Trophoblast cell (in vitro differentiated cells and primary cell): Measurements from ENCODE around the gene MRPS34.

Source experiments
- DNase-seq, 2 donors: peaks; one replicate each; pipeline ENCODE4 v3.0.0-alpha.2; 2016
- H2AFZ ChIP-seq: 2 replicates; pipeline ENCODE4 v1.6.1; 2013; ENCODE audit warnings: low read length, moderate library complexity, mild to moderate bottlenecking; ENCODE audit not compliant: insufficient read depth, poor library complexity
- H2AK5ac ChIP-seq: 2 replicates; pipeline ENCODE4 v1.6.1; 2013; ENCODE audit warnings: mild to moderate bottlenecking, low read length
- H2BK120ac ChIP-seq: 2 replicates; pipeline ENCODE4 v1.6.1; 2013; ENCODE audit warnings: low read length, mild to moderate bottlenecking, moderate library complexity; ENCODE audit not compliant: insufficient read depth, poor library complexity
- H2BK12ac ChIP-seq: 2 replicates; pipeline ENCODE4 v1.6.1; 2013; ENCODE audit warnings: mild to moderate bottlenecking, low read length, moderate library complexity
- H2BK5ac ChIP-seq: 2 replicates; pipeline ENCODE4 v1.6.1; 2013; ENCODE audit warnings: low read length, low read depth, moderate library complexity, mild to moderate bottlenecking; ENCODE audit not compliant: poor library complexity
- H3K14ac ChIP-seq: 2 replicates; pipeline ENCODE4 v1.6.1; 2013; ENCODE audit warnings: mild to moderate bottlenecking, low read length
- H3K18ac ChIP-seq: 2 replicates; pipeline ENCODE4 v1.6.1; 2013; ENCODE audit warnings: mild to moderate bottlenecking, low read length
- H3K23ac ChIP-seq: 2 replicates; pipeline ENCODE4 v1.6.1; 2013; ENCODE audit warnings: low read length
- H3K27ac ChIP-seq: 2 replicates; pipeline ENCODE4 v1.5.1; 2013; ENCODE audit warnings: low read depth, mild to moderate bottlenecking, inconsistent platforms, low read length, moderate library complexity
- H3K27me3 ChIP-seq: 2 replicates; pipeline ENCODE4 v1.6.1; 2013; ENCODE audit warnings: inconsistent platforms, mild to moderate bottlenecking, low read length, moderate library complexity; ENCODE audit not compliant: insufficient read depth
- H3K36me3 ChIP-seq, 2 experiments: 1 replicate in 1 of 2; 2 replicates in 1 of 2; pipeline ENCODE4 v1.6.1; 2013; ENCODE audit warnings: low read length in 2 of 2, mild to moderate bottlenecking in 2 of 2, moderate library complexity in 1 of 2; ENCODE audit not compliant: insufficient read depth in 2 of 2, control insufficient read depth in 1 of 2
- H3K4ac ChIP-seq: 2 replicates; pipeline ENCODE4 v1.6.1; 2013; ENCODE audit warnings: low read depth, mild to moderate bottlenecking, low read length, moderate library complexity
- H3K4me1 ChIP-seq, 2 experiments: 1 replicate in 1 of 2; 2 replicates in 1 of 2; pipeline ENCODE4 v1.6.1; 2013; ENCODE audit warnings: low read length in 2 of 2, mild to moderate bottlenecking in 2 of 2, moderate library complexity in 1 of 2; ENCODE audit not compliant: insufficient read depth in 2 of 2, control insufficient read depth in 1 of 2
- H3K4me2 ChIP-seq: 2 replicates; pipeline ENCODE4 v1.6.1; 2013; ENCODE audit warnings: inconsistent platforms, mild to moderate bottlenecking, low read length, moderate library complexity
- H3K4me3 ChIP-seq: 2 replicates; pipeline ENCODE4 v1.5.1; 2013; ENCODE audit warnings: mild to moderate bottlenecking, low read depth, low read length, inconsistent platforms
- H3K79me1 ChIP-seq: one replicate; pipeline ENCODE4 v1.6.1; 2013; ENCODE audit warnings: low read length
- H3K79me2 ChIP-seq: 2 replicates; pipeline ENCODE4 v1.6.1; 2013; ENCODE audit warnings: low read length, mild to moderate bottlenecking; ENCODE audit not compliant: control insufficient read depth, insufficient read depth, poor library complexity
- H3K9ac ChIP-seq: 2 replicates; pipeline ENCODE4 v1.6.1; 2013; ENCODE audit warnings: mild to moderate bottlenecking, low read length
- H3K9me3 ChIP-seq: 2 replicates; pipeline ENCODE4 v1.6.1; 2013; ENCODE audit warnings: low read depth, mild to moderate bottlenecking, control low read depth, inconsistent platforms, low read length; ENCODE audit not compliant: insufficient read depth
- H4K12ac ChIP-seq: 2 replicates; pipeline ENCODE4 v1.6.1; 2013; ENCODE audit warnings: low read depth, mild to moderate bottlenecking, low read length, moderate library complexity
- H4K8ac ChIP-seq: 2 replicates; pipeline ENCODE4 v1.6.1; 2013; ENCODE audit warnings: low read depth, mild to moderate bottlenecking, low read length, moderate library complexity
- H4K91ac ChIP-seq: one replicate; pipeline ENCODE4 v1.6.1; 2013; ENCODE audit warnings: low read depth, mild to moderate bottlenecking, low read length, moderate library complexity
- WGBS: extraction: QIAGEN DNeasy Blood & Tissue Kit; methylation state at CpG from one replicate; pipeline ENCODE4 v1.1.7; 2013; ENCODE audit warnings: missing lambda C conversion rate; ENCODE audit not compliant: insufficient read length, insufficient coverage; ENCODE audit errors: extremely low coverage; 5-methylcytosine and 5-hydroxymethylcytosine counted together

The MRPS34 gene

GRCh38 chr16:1810536-1810935 lies 37.6 kb upstream of the MRPS34 start:
- no peak overlapping the region for H2AK5ac ChIP-seq

GRCh38 chr16:1810106-1810505 lies 37.2 kb upstream of the MRPS34 start:
- peaks cover 22 to 29% of the 10 kb centered on the region in 2 experiments for H3K36me3 ChIP-seq
- DNase-seq = no peak
- no peaks in the 10 kb centered on the region for H3K79me2 ChIP-seq
- H4K12ac ChIP-seq = no peak overlapping the region
- H3K9ac ChIP-seq = no peak overlapping the region
- H2AK5ac ChIP-seq = no peak overlapping the region
- H2BK12ac ChIP-seq = no peak overlapping the region
- H3K14ac ChIP-seq = no peak overlapping the region
- H3K4me2 ChIP-seq = no peak overlapping the region
- H3K27ac ChIP-seq = no peak overlapping the region
- H3K4ac ChIP-seq = no peak overlapping the region
- no peak overlapping the region for H4K91ac ChIP-seq
- no peaks in the 10 kb centered on the region for H3K27me3 ChIP-seq
- no peak overlapping the region for H2AFZ ChIP-seq
- no peak overlapping the region for H3K23ac ChIP-seq
- no peaks in the 10 kb centered on the region for H3K4me1 ChIP-seq
- no peak overlapping the region for H3K4me3 ChIP-seq
- H2BK5ac ChIP-seq = no peak overlapping the region
- H3K79me1 ChIP-seq = no peaks in the 10 kb centered on the region
- no peak overlapping the region for H2BK120ac ChIP-seq
- WGBS = no CpG with 5 or more reads among the region's 16 CpGs
- no peak overlapping the region for H3K18ac ChIP-seq
- no peak overlapping the region for H4K8ac ChIP-seq
- H3K9me3 ChIP-seq = peaks cover 4% of the 10 kb centered on the region

More at GRCh38 chr16:1810536-1810935, 37.6 kb upstream of the MRPS34 start:
- Histone ChIP-seq H3K27ac (no peak overlapping the region), H3K79me1 (no peaks in the 10 kb centered on the region), H3K9ac (no peak overlapping the region), H3K27me3 (no peaks in the 10 kb centered on the region), H3K9me3 (peaks cover 4% of the 10 kb centered on the region), H4K91ac (no peak overlapping the region), H3K36me3 (peaks cover 25 to 31% of the 10 kb centered on the region in 2 experiments), H3K4ac (no peak overlapping the region), H4K8ac (no peak overlapping the region), H3K14ac (no peak overlapping the region), H3K4me3 (no peak overlapping the region), H2BK5ac (no peak overlapping the region), H4K12ac (no peak overlapping the region), H3K79me2 (no peaks in the 10 kb centered on the region), H2BK120ac (no peak overlapping the region), H3K23ac (no peak overlapping the region), H2AFZ (no peak overlapping the region), H3K4me2 (no peak overlapping the region), H2BK12ac (no peak overlapping the region), H3K18ac (no peak overlapping the region), H3K4me1 (no peaks in the 10 kb centered on the region)
- no CpG with 5 or more reads among the region's 16 CpGs for WGBS
- DNase-seq = no peak

GRCh38 chr16:1809281-1809801 lies 36.4 kb upstream of the MRPS34 start:
- peaks cover 4% of the 10 kb centered on the region for H3K9me3 ChIP-seq
- no peak overlapping the region for H3K27ac ChIP-seq
- no peak overlapping the region for H3K18ac ChIP-seq
- no peaks in the 10 kb centered on the region for H3K79me1 ChIP-seq
- no peak overlapping the region for H4K91ac ChIP-seq
- H3K4me1 ChIP-seq = no peaks in the 10 kb centered on the region
- H3K4ac ChIP-seq = no peak overlapping the region
- no peak overlapping the region for H2AK5ac ChIP-seq
- no peaks in the 10 kb centered on the region for H3K79me2 ChIP-seq
- no peak overlapping the region for H3K23ac ChIP-seq
- H2AFZ ChIP-seq = no peak overlapping the region
- H3K4me2 ChIP-seq = no peak overlapping the region
- H3K4me3 ChIP-seq = no peak overlapping the region
- H3K36me3 ChIP-seq = peaks cover 22 to 28% of the 10 kb centered on the region in 2 experiments
- no peak overlapping the region for H2BK5ac ChIP-seq
- no peak for DNase-seq
- H2BK120ac ChIP-seq = no peak overlapping the region
- H2BK12ac ChIP-seq = no peak overlapping the region
- no CpG with 5 or more reads among the region's 28 CpGs for WGBS
- H4K12ac ChIP-seq = no peak overlapping the region
- no peak overlapping the region for H3K9ac ChIP-seq
- H3K27me3 ChIP-seq = no peaks in the 10 kb centered on the region
- no peak overlapping the region for H4K8ac ChIP-seq
- no peak overlapping the region for H3K14ac ChIP-seq

- Histone ChIP-seq H3K4me1 (no peaks in the 10 kb centered on the region), H3K4me3 (no peak overlapping the region), H2BK120ac (no peak overlapping the region), H3K4me2 (no peak overlapping the region), H3K9me3 (peaks cover 4% of the 10 kb centered on the region), H3K18ac (no peak overlapping the region), H3K9ac (no peak overlapping the region), H3K27me3 (no peaks in the 10 kb centered on the region), H4K12ac (no peak overlapping the region), H3K27ac (no peak overlapping the region), H3K4ac (no peak overlapping the region), H2AFZ (no peak overlapping the region), H2BK5ac (no peak overlapping the region), H3K79me2 (no peaks in the 10 kb centered on the region), H3K23ac (no peak overlapping the region), H3K14ac (no peak overlapping the region), H2BK12ac (no peak overlapping the region), H3K79me1 (no peaks in the 10 kb centered on the region), H3K36me3 (peaks cover 22 to 29% of the 10 kb centered on the region in 2 experiments), H4K8ac (no peak overlapping the region), H4K91ac (no peak overlapping the region), H2AK5ac (no peak overlapping the region)
- no CpG with 5 or more reads among the region's 18 CpGs for WGBS
- DNase-seq = no peak
Observed at GRCh38 chr16:1808691-1809090, 35.8 kb upstream of the MRPS34 start.
